COLO829 (cell line): ENCODE measurements around the gene B3GALT6.

Experiments used
- DNase-seq: peaks from one replicate; pipeline ENCODE4 v3.0.0; 2012; ENCODE audit warnings: low spot score

B3GALT6 gene

GRCh38 chr1:1262758-1263157 lies 30.7 kb downstream of the B3GALT6 start:
- DNase-seq: no peak

GRCh38 chr1:1264026-1264425 lies 32.0 kb downstream of the B3GALT6 start:
- DNase-seq: no peak

DNA sequence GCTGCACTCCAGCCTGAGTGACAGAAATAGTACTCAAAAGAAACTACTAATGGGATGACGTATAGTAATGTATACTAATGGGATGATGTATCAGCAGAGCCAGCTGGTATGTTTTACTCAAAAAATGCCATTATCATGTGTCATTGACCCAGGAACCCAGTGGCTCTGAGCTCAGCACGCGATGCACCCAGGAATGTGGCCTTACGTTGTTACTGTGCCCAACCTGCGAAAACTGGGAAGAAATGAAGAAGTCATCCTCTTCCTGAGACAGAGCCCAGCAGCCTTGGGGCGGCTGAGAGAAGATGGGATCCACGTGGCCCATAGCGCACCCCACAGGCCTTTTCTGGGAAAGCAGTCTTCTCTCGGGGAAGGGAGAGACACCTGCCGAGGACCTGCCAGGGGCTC lies 32.8 kb downstream of the B3GALT6 start:
- no peak for DNase-seq

GRCh38 chr1:1267488-1268283 lies 35.6 kb downstream of the B3GALT6 start:
- DNase-seq: no peak

- DNase-seq: no peak
Observed at GRCh38 chr1:1268284-1268682, 36.2 kb downstream of the B3GALT6 start.

GRCh38 chr1:1270813-1271212 lies 38.8 kb downstream of the B3GALT6 start:
- DNase-seq: no peak

- DNase-seq: no peak
Observed at GRCh38 chr1:1272341-1273208, 40.5 kb downstream of the B3GALT6 start.

- no peak for DNase-seq
Observed at GRCh38 chr1:1273209-1273511, 41.1 kb downstream of the B3GALT6 start.

GRCh38 chr1:1273512-1274298 lies 41.7 kb downstream of the B3GALT6 start, which contains the start of gene UBE2J2:
Gene UBE2J2, minus strand, starts transcription at chr1:1273854. Its CDS starts 5,862 bp downstream, at chr1:1267992.
- DNase-seq: peak; percentile 89

GRCh38 chr1:1274299-1274930 lies 42.4 kb downstream of the B3GALT6 start:
- no peak for DNase-seq

DNA sequence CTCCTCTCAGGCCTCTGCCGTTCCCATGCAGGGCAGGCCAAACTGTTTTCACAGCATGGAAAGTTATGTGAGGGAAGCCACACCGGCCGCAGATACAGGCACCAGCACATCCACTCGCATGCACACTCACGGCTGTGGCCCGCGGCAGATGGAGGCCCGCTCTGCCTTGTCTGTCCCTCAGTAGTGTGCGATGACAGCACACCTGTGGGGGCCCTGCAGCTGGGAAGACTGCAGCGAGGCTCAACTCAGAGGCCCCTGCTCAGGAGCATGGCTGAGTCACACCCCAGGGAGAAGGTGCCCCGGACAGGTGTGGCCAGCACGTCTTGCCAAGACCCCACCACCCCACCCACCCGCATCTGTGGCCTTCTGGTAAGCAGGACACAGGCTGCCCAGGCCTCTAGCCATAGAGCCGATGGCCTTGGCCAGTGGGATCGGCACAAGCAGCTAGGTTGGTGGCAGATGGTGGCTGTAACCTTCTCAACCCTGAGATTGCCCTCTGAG lies 42.9 kb downstream of the B3GALT6 start:
- no peak for DNase-seq

DNA sequence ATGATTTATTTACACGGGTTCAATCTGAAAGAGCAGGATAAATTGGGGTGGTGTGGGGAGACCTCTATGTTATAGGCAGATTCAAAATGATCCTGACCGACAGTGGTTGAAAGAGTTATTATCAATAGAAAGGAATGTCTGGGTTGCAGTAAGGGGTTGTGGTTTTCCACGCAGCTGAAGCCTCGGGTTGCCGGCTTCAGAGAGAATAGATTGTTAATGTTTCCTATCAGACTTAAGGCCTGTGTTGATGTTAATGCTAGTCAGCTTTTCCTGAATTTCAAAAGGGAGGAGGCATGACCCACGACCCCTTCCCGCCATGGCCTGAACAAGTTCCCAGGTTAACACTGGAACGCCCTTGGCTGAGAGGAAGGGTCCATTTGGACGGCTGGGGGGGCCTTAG lies 43.8 kb downstream of the B3GALT6 start:
- no peak for DNase-seq

DNA sequence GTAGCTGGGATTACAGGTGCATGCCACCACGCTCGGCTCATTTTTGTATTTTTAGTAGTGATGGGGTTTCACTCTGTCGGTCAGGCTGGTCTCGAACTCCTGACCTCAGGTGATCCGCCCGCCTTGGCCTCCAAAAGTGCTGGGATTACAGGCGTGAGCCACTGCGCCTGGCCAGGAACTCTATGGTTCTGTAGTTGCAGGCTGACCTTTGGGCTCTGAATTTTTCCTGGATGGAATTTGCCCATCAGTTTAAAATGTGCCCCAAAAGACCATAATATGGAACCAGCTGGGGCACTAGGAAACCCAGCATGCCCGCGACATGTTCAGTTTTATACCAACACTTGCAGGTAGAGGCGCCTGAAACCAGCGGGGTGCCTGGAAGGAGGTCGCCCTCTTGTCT lies 46.6 kb downstream of the B3GALT6 start:
- no peak for DNase-seq

DNA sequence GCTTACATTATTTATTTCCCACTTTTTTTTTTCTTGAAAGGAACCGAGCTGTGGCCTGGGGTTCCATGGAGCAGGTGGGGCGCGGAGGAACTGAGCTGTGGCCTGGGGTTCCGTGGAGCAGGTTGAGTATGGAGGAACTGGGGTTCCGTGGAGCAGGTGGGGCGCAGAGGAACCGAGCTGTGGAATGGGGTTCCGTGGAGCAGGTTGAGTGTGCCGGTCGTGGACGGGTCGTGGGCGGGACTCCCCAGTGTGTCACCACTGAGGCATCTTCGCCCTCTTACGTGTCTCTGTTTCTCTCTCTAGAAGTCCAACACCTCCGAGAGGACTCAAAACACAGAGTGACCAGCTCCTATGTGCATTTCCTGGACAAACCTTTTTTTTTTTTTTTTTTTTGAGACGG lies 47.0 kb downstream of the B3GALT6 start:
- DNase-seq: no peak

- no peak for DNase-seq
Observed at GRCh38 chr1:1280782-1281481, 48.9 kb downstream of the B3GALT6 start.

DNA sequence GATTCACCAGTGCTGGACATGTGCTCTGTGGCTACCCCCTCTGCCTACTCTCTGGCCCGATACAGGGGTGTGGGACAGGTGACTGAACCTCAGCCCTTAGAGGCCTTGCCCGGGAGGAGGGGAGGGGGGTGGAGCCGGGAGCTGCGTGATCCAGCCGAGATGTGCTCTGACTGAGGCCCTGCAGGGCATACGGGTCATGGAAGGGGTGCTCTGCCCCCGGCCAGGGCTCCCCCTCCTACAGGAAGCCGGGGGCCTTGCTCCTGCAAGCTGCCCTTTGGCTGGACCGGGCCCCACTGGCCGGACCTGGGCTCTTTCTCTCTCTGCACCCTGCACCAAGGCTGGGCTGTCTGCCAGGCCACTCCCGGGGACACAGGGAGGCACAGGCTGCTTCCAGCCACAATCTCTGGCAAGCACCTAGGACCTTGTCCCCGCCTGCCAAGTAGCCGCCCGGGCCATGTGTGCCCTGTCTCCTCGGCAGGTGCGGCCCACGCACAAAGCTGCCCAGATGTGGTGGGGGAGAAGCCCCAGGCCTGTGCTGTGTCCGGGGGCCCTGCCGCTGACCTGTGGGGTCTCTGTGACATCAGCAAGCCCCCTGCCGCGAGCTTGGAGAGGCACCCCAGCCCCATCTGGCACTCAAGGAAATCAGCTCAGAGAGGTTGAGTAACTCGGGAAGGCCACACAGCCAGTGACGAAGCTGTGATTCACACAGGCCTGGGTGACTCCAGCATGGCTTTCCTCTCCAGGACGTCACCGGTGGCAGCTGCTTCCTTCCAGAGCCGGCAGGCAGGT lies 49.7 kb downstream of the B3GALT6 start:
- DNase-seq: no peak

GRCh38 chr1:1282998-1283397 lies 51.0 kb downstream of the B3GALT6 start:
- DNase-seq: no peak

DNA sequence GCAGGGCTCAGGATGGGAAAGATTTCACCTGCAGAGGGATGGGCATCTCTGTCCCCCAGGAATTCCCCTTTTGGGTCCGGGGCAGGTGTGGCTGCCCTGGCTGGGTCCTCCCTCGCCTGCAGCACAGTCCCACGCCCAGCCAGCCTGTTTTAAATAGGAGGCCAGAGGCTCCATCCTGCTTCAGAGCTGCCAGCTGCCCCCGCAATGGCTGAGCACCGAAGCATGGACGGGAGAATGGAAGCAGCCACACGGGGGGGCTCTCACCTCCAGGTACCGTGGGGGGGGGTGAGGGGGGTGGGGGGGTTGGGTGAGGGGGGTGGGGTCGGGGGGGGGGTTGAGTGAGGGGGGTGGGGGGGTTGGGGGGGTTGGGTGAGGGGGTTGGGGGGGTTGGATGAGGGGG lies 51.8 kb downstream of the B3GALT6 start:
- DNase-seq: peak; percentile 56
